ENCODE measurements around the gene BTBD10. TPM values are rescaled to one million over a fixed set of nuclear protein-coding genes. Genes with fewer than 3 reads are reported as not detected.
"Not testable (repeated sequence)": the region's sequence is repeated elsewhere in the genome, so short reads cannot be mapped to it uniquely, and the experiment has no call there.

Gene BTBD10
- total and polyA plus RNA-seq, 5 donors from 2014 or later = 12.9 to 18.9 (median 13.5) TPM

DNA sequence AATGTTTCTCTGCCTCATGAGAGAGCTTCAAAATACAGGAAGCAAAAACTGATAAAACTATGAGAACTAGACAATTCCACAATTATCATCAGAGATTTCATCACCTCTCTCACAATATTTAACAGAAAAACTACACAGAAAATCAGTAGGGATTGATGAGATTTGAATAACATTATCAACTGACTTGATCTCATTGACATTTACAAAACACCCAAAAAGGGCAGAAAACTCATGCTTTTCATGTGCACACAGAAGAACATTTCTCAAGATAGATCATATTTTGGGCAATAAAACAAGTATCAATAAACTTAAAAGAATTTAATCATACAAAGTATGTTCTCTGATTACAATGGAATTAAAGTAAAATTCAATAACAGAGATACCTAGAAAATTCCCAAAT lies 35.6 kb downstream of the BTBD10 start:
- H3K9me3 Mint-ChIP-seq = peaks cover 2 to 19% (median 5%) of the 10 kb centered on the region in 7 donors
- peak overlapping the region in 1 of 4 donors; percentile 83 for H3K4me3 Mint-ChIP-seq
- peak overlapping the region in 1 of 3 donors; percentile 60 for H3K27ac Mint-ChIP-seq
- H3K27me3 Mint-ChIP-seq = no peaks in the 10 kb centered on the region
- Histone ChIP-seq H3K4me1 (ENCODE audit: control insufficient read depth, insufficient read depth, low read length, poor library complexity, severe bottlenecking) (no peaks in the 10 kb centered on the region), H3K9me3 (ENCODE audit: control insufficient read depth in 2 of 2, low read length in 2 of 2) (peaks cover 9 to 21% of the 10 kb centered on the region in 2 experiments), H3K36me3 (ENCODE audit: control insufficient read depth, insufficient read depth, low read length) (peaks cover 8% of the 10 kb centered on the region), H3K27me3 (ENCODE audit: control insufficient read depth, insufficient read depth, low read length) (no peaks in the 10 kb centered on the region), H3K4me3 (ENCODE audit: low read depth, low read length) (no peak overlapping the region), H3K27ac (ENCODE audit: insufficient read depth, low read length, poor library complexity, severe bottlenecking) (no peak overlapping the region)
- peaks cover 24 to 56% (median 46%) of the 10 kb centered on the region in 4 donors for H3K4me1 Mint-ChIP-seq
- peaks cover 24% of the 10 kb centered on the region for H3K36me3 Mint-ChIP-seq
- DNase-seq = no peak
- ATAC-seq (ENCODE audit: low read depth in 2 of 2) = no peak

DNA sequence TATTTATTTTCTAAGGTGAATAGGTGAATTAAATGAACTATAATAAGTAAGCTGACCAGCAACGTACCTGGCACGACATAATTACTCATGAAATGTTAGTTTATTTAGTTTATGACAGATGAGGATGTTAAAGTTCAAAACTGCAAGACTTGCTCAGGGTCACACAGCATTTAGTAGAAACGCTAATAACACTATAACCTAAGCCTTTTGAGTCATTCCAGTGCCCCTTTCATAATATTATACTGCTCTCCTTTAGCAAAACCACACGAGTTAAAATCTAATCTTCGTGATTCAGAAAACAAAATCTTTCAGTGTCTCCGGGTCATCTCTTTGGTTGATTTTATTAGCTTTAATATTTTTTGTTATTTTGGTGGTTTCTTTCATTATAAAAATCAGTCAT lies 39.6 kb downstream of the BTBD10 start:
- no peak for DNase-seq
- no peak overlapping the region for H3K4me3 Mint-ChIP-seq
- H3K4me1 Mint-ChIP-seq = peaks cover 22 to 49% (median 33%) of the 10 kb centered on the region in 4 donors
- Histone ChIP-seq H3K27ac (ENCODE audit: insufficient read depth, low read length, poor library complexity, severe bottlenecking) (no peak overlapping the region), H3K4me3 (ENCODE audit: low read depth, low read length) (no peak overlapping the region), H3K9me3 (ENCODE audit: control insufficient read depth in 2 of 2, low read length in 2 of 2) (peaks cover 9 to 15% of the 10 kb centered on the region in 2 experiments), H3K36me3 (ENCODE audit: control insufficient read depth, insufficient read depth, low read length) (peaks cover 21% of the 10 kb centered on the region), H3K4me1 (ENCODE audit: control insufficient read depth, insufficient read depth, low read length, poor library complexity, severe bottlenecking) (no peaks in the 10 kb centered on the region), H3K27me3 (ENCODE audit: control insufficient read depth, insufficient read depth, low read length) (no peaks in the 10 kb centered on the region)
- no peaks in the 10 kb centered on the region for H3K27me3 Mint-ChIP-seq
- peaks cover 33% of the 10 kb centered on the region for H3K36me3 Mint-ChIP-seq
- no peak overlapping the region for H3K27ac Mint-ChIP-seq
- no peak for ATAC-seq (ENCODE audit: low read depth in 2 of 2)
- H3K9me3 Mint-ChIP-seq = peaks cover 0 to 10% (median 2%) of the 10 kb centered on the region in 7 donors

DNA sequence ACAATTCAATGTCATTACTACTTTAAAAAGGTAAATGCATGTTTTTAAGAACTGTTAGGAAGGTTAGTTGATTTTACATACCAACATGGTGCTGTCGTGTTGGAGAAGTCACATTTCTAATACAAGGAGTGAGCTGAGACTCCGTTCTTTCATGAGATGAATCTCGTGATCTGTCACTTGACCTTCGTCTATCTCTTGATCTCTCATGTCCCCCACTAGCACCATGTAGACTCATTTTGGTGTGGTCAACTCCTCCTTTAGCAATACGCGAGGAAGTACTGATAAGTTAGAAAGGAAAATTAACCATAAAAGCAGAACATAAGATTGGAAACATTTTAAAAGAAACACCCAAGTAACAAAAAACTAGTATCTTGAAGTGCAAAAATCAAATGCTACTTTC lies 41.5 kb downstream of the BTBD10 start:
- H3K4me3 Mint-ChIP-seq = no peak overlapping the region
- peak overlapping the region in 1 of 3 donors; percentile 33 for H3K27ac Mint-ChIP-seq
- no peak for ATAC-seq (ENCODE audit: low read depth in 2 of 2)
- H3K9me3 Mint-ChIP-seq = no peaks in the 10 kb centered on the region
- Histone ChIP-seq H3K4me3 (ENCODE audit: low read depth, low read length) (no peak overlapping the region), H3K4me1 (ENCODE audit: control insufficient read depth, insufficient read depth, low read length, poor library complexity, severe bottlenecking) (no peaks in the 10 kb centered on the region), H3K36me3 (ENCODE audit: control insufficient read depth, insufficient read depth, low read length) (peaks cover 29% of the 10 kb centered on the region), H3K27ac (ENCODE audit: insufficient read depth, low read length, poor library complexity, severe bottlenecking) (no peak overlapping the region), H3K27me3 (ENCODE audit: control insufficient read depth, insufficient read depth, low read length) (no peaks in the 10 kb centered on the region), H3K9me3 (ENCODE audit: control insufficient read depth in 2 of 2, low read length in 2 of 2) (peaks cover 0 to 2% of the 10 kb centered on the region in 2 experiments)
- no peaks in the 10 kb centered on the region for H3K27me3 Mint-ChIP-seq
- peaks cover 29% of the 10 kb centered on the region for H3K36me3 Mint-ChIP-seq
- no peak for DNase-seq
- H3K4me1 Mint-ChIP-seq = peaks cover 22 to 45% (median 31%) of the 10 kb centered on the region in 4 donors

DNA sequence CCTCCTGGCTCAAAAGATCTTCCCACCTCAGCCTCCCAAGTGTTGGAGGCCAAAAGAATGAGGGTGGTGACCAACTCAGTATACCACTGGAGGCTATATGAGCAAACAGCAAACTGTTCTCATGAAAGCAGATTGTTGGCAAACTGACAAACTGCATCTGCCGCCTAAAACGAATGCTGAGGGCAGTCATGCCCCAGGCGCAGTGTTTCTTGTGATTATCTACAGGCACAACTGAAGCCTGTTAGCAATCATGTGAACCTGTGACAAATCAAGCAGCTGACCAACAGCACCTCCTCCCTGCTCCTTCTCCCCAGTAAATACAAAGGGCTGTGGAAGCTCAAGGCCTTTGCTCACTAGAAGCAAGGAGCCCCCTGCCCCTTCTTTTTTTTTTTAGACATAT lies 47.8 kb downstream of the BTBD10 start:
- H3K9me3 Mint-ChIP-seq = no peaks in the 10 kb centered on the region
- Histone ChIP-seq H3K9me3 (ENCODE audit: control insufficient read depth in 2 of 2, low read length in 2 of 2) (no peaks in the 10 kb centered on the region), H3K27ac (ENCODE audit: insufficient read depth, low read length, poor library complexity, severe bottlenecking) (no peak overlapping the region), H3K4me3 (ENCODE audit: low read depth, low read length) (no peak overlapping the region), H3K4me1 (ENCODE audit: control insufficient read depth, insufficient read depth, low read length, poor library complexity, severe bottlenecking) (no peaks in the 10 kb centered on the region), H3K36me3 (ENCODE audit: control insufficient read depth, insufficient read depth, low read length) (peaks cover 58% of the 10 kb centered on the region), H3K27me3 (ENCODE audit: control insufficient read depth, insufficient read depth, low read length) (no peaks in the 10 kb centered on the region)
- H3K27me3 Mint-ChIP-seq = no peaks in the 10 kb centered on the region
- peaks cover 54% of the 10 kb centered on the region for H3K36me3 Mint-ChIP-seq
- peaks cover 0 to 10% (median 2%) of the 10 kb centered on the region in 4 donors for H3K4me1 Mint-ChIP-seq
- H3K4me3 Mint-ChIP-seq = no peak overlapping the region
- no peak for ATAC-seq (ENCODE audit: low read depth in 2 of 2)
- no peak for DNase-seq
- H3K27ac Mint-ChIP-seq = no peak overlapping the region

DNA sequence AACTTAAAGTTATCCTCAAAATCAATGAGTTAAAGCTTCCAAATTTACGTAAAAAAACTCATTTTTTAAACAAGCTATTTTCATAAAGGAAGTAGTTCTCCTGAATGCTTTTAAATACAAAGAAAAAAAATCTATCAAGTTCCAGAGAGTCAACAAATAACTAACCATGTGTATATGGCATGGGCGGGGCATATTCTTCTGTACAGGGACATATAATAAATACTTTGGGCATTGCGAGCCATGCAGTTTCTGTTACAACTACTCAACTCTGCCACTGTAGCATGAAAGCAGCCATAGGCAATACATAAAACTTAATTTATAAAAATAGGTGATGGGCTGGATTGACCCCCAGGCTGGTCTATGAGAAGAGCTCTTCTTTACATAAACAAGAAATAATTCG lies 57.8 kb downstream of the BTBD10 start:
- Mint-ChIP-seq H3K9me3 (peaks cover 0 to 4% (median 0%) of the 10 kb centered on the region in 7 donors), H3K4me3 (no peak overlapping the region), H3K4me1 (peaks cover 0 to 6% (median 2%) of the 10 kb centered on the region in 4 donors), H3K36me3 (peaks cover 39% of the 10 kb centered on the region), H3K27me3 (no peaks in the 10 kb centered on the region), H3K27ac (no peak overlapping the region)
- Histone ChIP-seq H3K4me1 (ENCODE audit: control insufficient read depth, insufficient read depth, low read length, poor library complexity, severe bottlenecking) (no peaks in the 10 kb centered on the region), H3K27ac (ENCODE audit: insufficient read depth, low read length, poor library complexity, severe bottlenecking) (no peak overlapping the region), H3K9me3 (ENCODE audit: control insufficient read depth in 2 of 2, low read length in 2 of 2) (no peaks in the 10 kb centered on the region), H3K4me3 (ENCODE audit: low read depth, low read length) (no peak overlapping the region), H3K27me3 (ENCODE audit: control insufficient read depth, insufficient read depth, low read length) (no peaks in the 10 kb centered on the region), H3K36me3 (ENCODE audit: control insufficient read depth, insufficient read depth, low read length) (peaks cover 63% of the 10 kb centered on the region)
- DNase-seq (no peak), ATAC-seq (ENCODE audit: low read depth in 2 of 2) (no peak)

DNA sequence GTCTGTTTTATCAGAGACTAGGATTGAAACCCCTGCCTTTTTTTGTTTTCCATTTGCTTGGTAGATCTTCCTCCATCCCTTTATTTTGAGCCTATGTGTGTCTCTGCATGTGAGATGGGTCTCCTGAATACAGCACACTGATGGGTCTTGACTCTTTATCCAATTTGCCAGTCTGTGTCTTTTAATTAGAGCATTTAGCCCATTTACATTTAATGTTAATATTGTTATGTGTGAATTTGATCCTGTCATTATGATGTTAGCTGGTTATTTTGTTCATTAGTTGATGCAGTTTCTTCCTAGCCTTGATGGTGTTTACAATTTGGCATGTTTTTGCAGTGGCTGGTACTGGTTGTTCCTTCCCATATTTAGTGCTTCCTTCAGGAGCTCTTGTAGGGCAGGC lies 64.7 kb downstream of the BTBD10 start:
- not testable (repeated sequence) for H3K9me3 Mint-ChIP-seq; H3K4me1 Mint-ChIP-seq; H3K4me3 ChIP-seq (ENCODE audit: low read depth, low read length); H3K27me3 Mint-ChIP-seq; H3K27ac Mint-ChIP-seq; H3K4me1 ChIP-seq (ENCODE audit: control insufficient read depth, insufficient read depth, low read length, poor library complexity, severe bottlenecking); H3K27me3 ChIP-seq (ENCODE audit: control insufficient read depth, insufficient read depth, low read length); H3K27ac ChIP-seq (ENCODE audit: insufficient read depth, low read length, poor library complexity, severe bottlenecking); H3K9me3 ChIP-seq (ENCODE audit: control insufficient read depth in 2 of 2, low read length in 2 of 2); DNase-seq; H3K4me3 Mint-ChIP-seq; ATAC-seq (ENCODE audit: low read depth in 2 of 2)
- peaks cover 21% of the 10 kb centered on the region for H3K36me3 ChIP-seq (ENCODE audit: control insufficient read depth, insufficient read depth, low read length)
- peaks cover 21% of the 10 kb centered on the region for H3K36me3 Mint-ChIP-seq

DNA sequence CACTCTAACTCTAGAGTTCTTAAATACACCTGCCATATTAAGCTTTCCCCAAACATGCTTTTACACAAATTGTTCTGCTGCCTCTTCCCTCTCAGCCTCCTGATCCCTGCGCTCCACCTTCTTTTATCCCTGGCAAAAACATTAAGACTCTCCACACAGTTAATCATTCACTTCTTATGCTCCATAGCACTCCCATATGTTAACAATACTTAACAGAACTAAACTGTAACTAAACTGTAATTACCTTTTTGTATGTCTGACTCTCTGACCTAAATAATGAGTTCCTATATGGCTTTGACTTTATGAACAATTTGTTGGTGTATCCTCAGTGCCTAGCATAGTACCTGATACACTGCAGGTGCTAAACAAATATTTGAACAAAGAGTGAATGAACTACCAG lies 71.8 kb downstream of the BTBD10 start:
- peaks cover 31% of the 10 kb centered on the region for H3K36me3 Mint-ChIP-seq
- Histone ChIP-seq H3K9me3 (ENCODE audit: control insufficient read depth in 2 of 2, low read length in 2 of 2) (no peaks in the 10 kb centered on the region), H3K4me3 (ENCODE audit: low read depth, low read length) (no peak overlapping the region), H3K27ac (ENCODE audit: insufficient read depth, low read length, poor library complexity, severe bottlenecking) (no peak overlapping the region), H3K27me3 (ENCODE audit: control insufficient read depth, insufficient read depth, low read length) (no peaks in the 10 kb centered on the region), H3K36me3 (ENCODE audit: control insufficient read depth, insufficient read depth, low read length) (peaks cover 52% of the 10 kb centered on the region), H3K4me1 (ENCODE audit: control insufficient read depth, insufficient read depth, low read length, poor library complexity, severe bottlenecking) (no peaks in the 10 kb centered on the region)
- H3K9me3 Mint-ChIP-seq = no peaks in the 10 kb centered on the region
- ATAC-seq (ENCODE audit: low read depth in 2 of 2) (no peak), DNase-seq (no peak)
- peaks cover 4 to 8% (median 8%) of the 10 kb centered on the region in 4 donors for H3K4me1 Mint-ChIP-seq
- H3K4me3 Mint-ChIP-seq = peak overlapping the region in 1 of 4 donors; percentile 64
- H3K27ac Mint-ChIP-seq = peak overlapping the region in 2 of 3 donors; percentile 2 to 4
- no peaks in the 10 kb centered on the region for H3K27me3 Mint-ChIP-seq

DNA sequence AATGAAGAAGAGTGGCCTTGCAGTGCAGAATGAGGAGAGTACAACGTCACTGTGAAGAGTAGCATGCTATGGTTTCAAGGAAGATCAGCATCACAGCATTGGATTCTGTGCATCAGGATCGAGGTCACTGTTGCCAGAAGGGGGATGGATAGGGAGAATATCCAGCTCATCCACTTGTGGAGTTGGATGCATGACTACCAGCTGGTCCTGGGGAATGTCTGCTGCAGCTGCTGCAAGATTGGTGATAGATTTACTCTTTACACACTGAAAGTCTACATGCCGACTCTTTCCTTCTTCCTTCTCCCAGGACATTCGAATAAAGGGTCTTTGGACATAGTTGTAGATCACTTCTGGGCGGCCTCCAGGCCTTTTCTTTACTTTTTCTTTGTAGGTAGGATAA lies 74.3 kb downstream of the BTBD10 start:
- Histone ChIP-seq H3K4me1 (ENCODE audit: control insufficient read depth, insufficient read depth, low read length, poor library complexity, severe bottlenecking) (no peaks in the 10 kb centered on the region), H3K9me3 (ENCODE audit: control insufficient read depth in 2 of 2, low read length in 2 of 2) (no peaks in the 10 kb centered on the region), H3K27ac (ENCODE audit: insufficient read depth, low read length, poor library complexity, severe bottlenecking) (no peak overlapping the region), H3K4me3 (ENCODE audit: low read depth, low read length) (no peak overlapping the region), H3K36me3 (ENCODE audit: control insufficient read depth, insufficient read depth, low read length) (peaks cover 69% of the 10 kb centered on the region), H3K27me3 (ENCODE audit: control insufficient read depth, insufficient read depth, low read length) (no peaks in the 10 kb centered on the region)
- peaks cover 36% of the 10 kb centered on the region for H3K36me3 Mint-ChIP-seq
- peaks cover 4 to 11% (median 10%) of the 10 kb centered on the region in 4 donors for H3K4me1 Mint-ChIP-seq
- H3K27me3 Mint-ChIP-seq = no peaks in the 10 kb centered on the region
- DNase-seq (no peak), ATAC-seq (ENCODE audit: low read depth in 2 of 2) (no peak)
- H3K9me3 Mint-ChIP-seq = no peaks in the 10 kb centered on the region
- H3K27ac Mint-ChIP-seq = peak overlapping the region in 2 of 3 donors; percentile 34 to 42
- no peak overlapping the region for H3K4me3 Mint-ChIP-seq

All from CD4-positive, CD25-positive, alpha-beta regulatory T cell (primary cell).